B cell (primary cell): ENCODE data around the gene VPS37C. TPM values are rescaled to one million over a fixed set of nuclear protein-coding genes. Genes with fewer than 3 reads are reported as not detected.
A peak's percentile ranks its signal among the peaks of the same experiment; 100 is the strongest.

ENCODE experiments used
- ATAC-seq: fragments of 200-7000 bp; cut with Tn5 transposase; one replicate; pipeline ENCODE4 v1.10.0; 2021; ENCODE audit warnings: low read depth, mild to moderate bottlenecking, moderate number of reproducible peaks, moderate library complexity
- CTCF ChIA-PET: fragments of 350-600 bp; sonication (Branson Sonifier 250); formaldehyde crosslinking; loops from one replicate; lab custom pipeline; 2021; ENCODE audit warnings: antibody characterized with exemption, inconsistent platforms; lab: Charles Lee
- POLR2A ChIA-PET: fragments of 350-600 bp; sonication (Branson Sonifier 250); formaldehyde crosslinking; loops from one replicate; lab custom pipeline; 2021; ENCODE audit warnings: antibody characterized with exemption; lab: Charles Lee
- DNase-seq: peaks from one replicate; pipeline ENCODE4 v3.0.0; 2013
- H2AFZ ChIP-seq: 2 replicates; pipeline ENCODE4 v1.6.1; 2012; ENCODE audit warnings: mild to moderate bottlenecking, low read depth, low read length; ENCODE audit not compliant: insufficient read depth, poor library complexity, severe bottlenecking
- H3K27ac ChIP-seq, 2 donors: 1 replicate in 1 of 2; 2 replicates in 1 of 2; pipeline ENCODE4 v1.5.1; 2012 to 2013; ENCODE audit warnings: low read length in 2 of 2, mild to moderate bottlenecking in 2 of 2, moderate library complexity in 1 of 2
- H3K27me3 ChIP-seq, 4 experiments: fragments of 200-600 bp in 1 of 4; sonication (generic) in 1 of 4; replicated peaks in 1 of 4; 1 replicate in 2 of 4; 2 replicates in 2 of 4; pipeline versions ENCODE4 v1.6.1 to v1.7.0; 2013 to 2016; ENCODE audit warnings: low read length in 3 of 4, mild to moderate bottlenecking in 2 of 4, mixed read lengths in 1 of 4, moderate library complexity in 1 of 4; ENCODE audit not compliant: insufficient read depth in 4 of 4, control insufficient read depth in 3 of 4; ENCODE audit errors: control extremely low read depth in 1 of 4
- H3K36me3 ChIP-seq, 2 experiments: replicated peaks in 1 of 2; 1 replicate in 1 of 2; 2 replicates in 1 of 2; pipeline versions ENCODE4 v1.6.1 to v1.7.1; 2013; ENCODE audit warnings: low read length in 1 of 2; ENCODE audit not compliant: insufficient read depth in 2 of 2, control insufficient read depth in 1 of 2; ENCODE audit errors: control extremely low read depth in 1 of 2, extremely low read depth in 1 of 2
- H3K4me1 ChIP-seq, 2 donors: fragments of 200-600 bp in 1 of 2; sonication (generic) in 1 of 2; 1 replicate in 1 of 2; 2 replicates in 1 of 2; pipeline versions ENCODE4 v1.5.1 to v1.6.1; 2013 to 2017; ENCODE audit warnings: low read length in 2 of 2; ENCODE audit not compliant: control insufficient read depth in 2 of 2, insufficient read depth in 2 of 2
- H3K4me2 ChIP-seq: replicated peaks from 2 replicates; pipeline ENCODE3; 2012; ENCODE audit warnings: mild to moderate bottlenecking, low read depth, low read length; ENCODE audit not compliant: poor library complexity, severe bottlenecking
- H3K4me3 ChIP-seq, 5 experiments: fragments of 200-600 bp in 1 of 5; sonication (generic) in 1 of 5; 1 replicate in 3 of 5; 2 replicates in 2 of 5; pipeline versions ENCODE4 v1.5.1 to v1.7.0; 2011 to 2016; ENCODE audit warnings: low read length in 4 of 5, mild to moderate bottlenecking in 4 of 5, low read depth in 2 of 5, control low read depth in 1 of 5, moderate library complexity in 1 of 5; ENCODE audit not compliant: insufficient read depth in 1 of 5; ENCODE audit errors: control extremely low read depth in 1 of 5, extremely low read depth in 1 of 5
- H3K79me2 ChIP-seq: fragments of 200-600 bp; sonication (generic); one replicate; pipeline ENCODE4 v1.6.0; 2016; ENCODE audit warnings: low read length; ENCODE audit not compliant: control insufficient read depth, insufficient read depth
- H3K9ac ChIP-seq: fragments of 200-600 bp; sonication (generic); 2 replicates; pipeline ENCODE4 v1.6.1; 2017; ENCODE audit warnings: mild to moderate bottlenecking, low read length, moderate library complexity
- H3K9me3 ChIP-seq, 3 donors: one replicate each; pipeline versions ENCODE4 v1.6.1 to v1.7.1; 2013; ENCODE audit warnings: low read length in 2 of 3; ENCODE audit not compliant: control insufficient read depth in 2 of 3, insufficient read depth in 1 of 3; ENCODE audit errors: control extremely low read depth in 1 of 3
- H4K20me1 ChIP-seq: 2 replicates; pipeline ENCODE4 v1.6.0; 2012; ENCODE audit warnings: mild to moderate bottlenecking, low read length; ENCODE audit not compliant: insufficient read depth, control insufficient read depth, poor library complexity, severe bottlenecking
- H3K27ac Mint-ChIP-seq: one replicate; pipeline ENCODE4 v1.8.0; 2021; ENCODE audit warnings: mixed read lengths
- H3K27me3 Mint-ChIP-seq: one replicate; pipeline ENCODE4 v1.8.0; 2021; ENCODE audit warnings: mixed read lengths
- H3K4me1 Mint-ChIP-seq: one replicate; pipeline ENCODE4 v1.8.0; 2021; ENCODE audit warnings: mixed read lengths
- H3K4me3 Mint-ChIP-seq: one replicate; pipeline ENCODE4 v1.8.0; 2021; ENCODE audit warnings: mixed read lengths
- H3K9me3 Mint-ChIP-seq: one replicate; pipeline ENCODE4 v1.8.0; 2022; ENCODE audit warnings: mixed read lengths; ENCODE audit not compliant: insufficient read depth
- EZH2 ChIP-seq: IDR thresholded peaks from 2 replicates; pipeline ENCODE4 v1.6.1; 2012; ENCODE audit warnings: borderline replicate concordance, low read depth, mild to moderate bottlenecking, moderate library complexity, low read length; ENCODE audit not compliant: insufficient read depth, poor library complexity, severe bottlenecking
- WGBS: methylation state at CpG from one replicate; pipeline ENCODE4 v1.1.5; 2013; ENCODE audit warnings: missing lambda C conversion rate; ENCODE audit not compliant: insufficient coverage; 5-methylcytosine and 5-hydroxymethylcytosine counted together
- intact Hi-C: fragments of 100-400 bp; cut with micrococcal nuclease; formaldehyde crosslinking; loops from one replicate; pipeline ENCODE4 v1.10.0; 2022
- polyA plus RNA-seq: library from polyadenylated mRNA; depleted of rRNA; stranded (reverse); fragments of >200 nt; gene quantifications from 2 replicates; pipeline ENCODE4 v1.2.3, GENCODE V29; 2012
- total RNA-seq, 2 donors: library from RNA; stranded (reverse); fragments of 120-200 nt in 1 of 2; gene quantifications; 1 replicate in 1 of 2; 2 replicates in 1 of 2; pipeline versions ENCODE4 v1.2.3 to v1.2.4, GENCODE V29; 2013 to 2022
- TF ChIP-seq, protein P1 (sequence below): fragments of 200-600 bp; IDR thresholded peaks from one replicate; pipeline ENCODE4 v1.8.0; 2022; ENCODE audit warnings: antibody characterized with exemption, mild to moderate bottlenecking

Gene VPS37C
- total and polyA plus RNA-seq, 2 donors (not counting 1 experiment from before 2014, with no cell fraction given) = 6.4 to 20.1 TPM

DNA sequence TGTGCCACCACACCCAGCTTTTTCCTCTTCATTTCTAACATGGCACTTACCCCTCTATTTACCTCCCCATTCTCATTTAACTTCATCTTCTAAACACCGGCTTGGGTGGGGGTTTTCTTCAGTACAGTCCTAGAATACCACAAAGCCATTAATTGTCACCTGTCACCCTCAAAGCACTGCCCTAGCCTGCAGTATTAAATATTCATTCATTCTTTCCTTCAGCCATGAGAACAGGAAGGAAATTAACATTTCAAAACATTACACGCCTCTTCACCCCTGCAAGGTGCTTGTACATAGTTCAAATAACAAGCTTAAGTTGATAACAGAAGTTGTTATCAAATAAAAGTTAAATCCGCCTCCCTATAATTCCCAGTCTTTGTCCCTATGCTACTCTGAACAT lies 10.7 kb upstream of the VPS37C start:
- CTCF ChIA-PET = interaction anchor here (1.0 to 1.6 kb wide), 5 partner anchors 12 to 341 kb away, joined by 3 to 5 read pairs (median 4); no protein-coding TSS in a partner anchor
- H3K4me3 Mint-ChIP-seq = no peak overlapping the region
- DNase-seq = no peak
- H3K27ac Mint-ChIP-seq = peak overlapping the region; percentile 38
- ATAC-seq = no peak
- Histone ChIP-seq H3K4me2 (peak overlapping the region; percentile 42), H3K4me3 (no peak overlapping the region), H3K79me2 (no peaks in the 10 kb centered on the region), H3K4me1 (peaks cover 34 to 36% of the 10 kb centered on the region in 2 donors), H3K36me3 (no peaks in the 10 kb centered on the region), H3K9ac (no peak overlapping the region), H4K20me1 (no peaks in the 10 kb centered on the region), H3K9me3 (peaks cover 0 to 14% (median 2%) of the 10 kb centered on the region in 3 donors), H3K27ac (peak overlapping the region; percentile 2 to 59), H2AFZ (peak overlapping the region; percentile 50), H3K27me3 (no peaks in the 10 kb centered on the region)
- WGBS = no CpG with 5 or more reads among the region's 3 CpGs
- intact Hi-C loops = loop anchor here (5.0 kb wide), 1 partner anchor 340 kb away; no protein-coding TSS in a partner anchor
- H3K9me3 Mint-ChIP-seq = peaks cover 2% of the 10 kb centered on the region
- peaks cover 14% of the 10 kb centered on the region for H3K27me3 Mint-ChIP-seq
- POLR2A ChIA-PET = no interaction called here
- no peak for TF ChIP-seq EZH2
- TF ChIP-seq, protein P1, sequence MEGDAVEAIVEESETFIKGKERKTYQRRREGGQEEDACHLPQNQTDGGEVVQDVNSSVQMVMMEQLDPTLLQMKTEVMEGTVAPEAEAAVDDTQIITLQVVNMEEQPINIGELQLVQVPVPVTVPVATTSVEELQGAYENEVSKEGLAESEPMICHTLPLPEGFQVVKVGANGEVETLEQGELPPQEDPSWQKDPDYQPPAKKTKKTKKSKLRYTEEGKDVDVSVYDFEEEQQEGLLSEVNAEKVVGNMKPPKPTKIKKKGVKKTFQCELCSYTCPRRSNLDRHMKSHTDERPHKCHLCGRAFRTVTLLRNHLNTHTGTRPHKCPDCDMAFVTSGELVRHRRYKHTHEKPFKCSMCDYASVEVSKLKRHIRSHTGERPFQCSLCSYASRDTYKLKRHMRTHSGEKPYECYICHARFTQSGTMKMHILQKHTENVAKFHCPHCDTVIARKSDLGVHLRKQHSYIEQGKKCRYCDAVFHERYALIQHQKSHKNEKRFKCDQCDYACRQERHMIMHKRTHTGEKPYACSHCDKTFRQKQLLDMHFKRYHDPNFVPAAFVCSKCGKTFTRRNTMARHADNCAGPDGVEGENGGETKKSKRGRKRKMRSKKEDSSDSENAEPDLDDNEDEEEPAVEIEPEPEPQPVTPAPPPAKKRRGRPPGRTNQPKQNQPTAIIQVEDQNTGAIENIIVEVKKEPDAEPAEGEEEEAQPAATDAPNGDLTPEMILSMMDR = no peak
- H3K4me1 Mint-ChIP-seq = peaks cover 35% of the 10 kb centered on the region

DNA sequence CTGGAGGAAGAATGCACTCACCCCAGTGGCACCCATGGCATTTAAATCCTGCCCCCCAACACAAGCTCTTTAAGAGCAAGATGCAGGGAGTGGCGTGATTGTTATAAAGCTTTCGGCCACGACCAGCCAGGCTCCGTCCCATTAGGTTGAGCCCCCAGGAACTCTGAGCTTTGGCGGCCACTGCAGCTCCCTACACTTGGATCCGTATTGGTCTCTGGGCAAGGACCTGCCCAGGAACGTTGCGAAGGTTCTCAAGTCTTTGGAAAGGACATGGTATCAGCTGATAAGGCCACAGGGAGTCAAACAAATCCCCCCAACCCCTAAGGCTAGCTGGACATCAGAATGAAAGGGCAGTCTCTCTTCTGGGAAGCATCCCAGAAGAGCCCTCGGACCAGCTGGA lies 9.3 kb upstream of the VPS37C start:
- ChIA-PET CTCF (interaction anchor here (1.2 to 1.6 kb wide), 4 partner anchors 17 to 340 kb away, joined by 3 read pairs; no protein-coding TSS in a partner anchor), POLR2A (no interaction called here)
- H3K4me2 ChIP-seq = no peak overlapping the region
- no peaks in the 10 kb centered on the region for H3K36me3 ChIP-seq
- DNase-seq = no peak
- H3K9ac ChIP-seq = no peak overlapping the region
- ATAC-seq = no peak
- H3K4me1 ChIP-seq = peaks cover 34 to 36% of the 10 kb centered on the region in 2 donors
- peaks cover 0 to 14% (median 2%) of the 10 kb centered on the region in 3 donors for H3K9me3 ChIP-seq
- H3K4me1 Mint-ChIP-seq = peaks cover 36% of the 10 kb centered on the region
- H3K27me3 ChIP-seq = no peaks in the 10 kb centered on the region
- H3K4me3 Mint-ChIP-seq = no peak overlapping the region
- no peak for TF ChIP-seq EZH2
- TF ChIP-seq, protein P1 = no peak
- WGBS = 93% methylated on average over 9 of the region's 9 CpGs
- H3K4me3 ChIP-seq = no peak overlapping the region
- intact Hi-C loops = loop anchor here (5.0 kb wide), 1 partner anchor 338 kb away; no protein-coding TSS in a partner anchor
- H4K20me1 ChIP-seq = no peaks in the 10 kb centered on the region
- H2AFZ ChIP-seq = no peak overlapping the region
- H3K27ac ChIP-seq = no peak overlapping the region
- H3K27ac Mint-ChIP-seq = no peak overlapping the region
- H3K27me3 Mint-ChIP-seq = peaks cover 5% of the 10 kb centered on the region
- no peaks in the 10 kb centered on the region for H3K79me2 ChIP-seq
- H3K9me3 Mint-ChIP-seq = peaks cover 2% of the 10 kb centered on the region
